ENCODE measurements around the gene WDFY4.

WDFY4 gene

GRCh38 chr10:48957361-48958151, 272.9 kb downstream of the WDFY4 start:
- H3K4me3 ChIP-seq (ENCODE audit: low read depth, low read length): no peak overlapping the region
- TF ChIP-seq, protein P1, sequence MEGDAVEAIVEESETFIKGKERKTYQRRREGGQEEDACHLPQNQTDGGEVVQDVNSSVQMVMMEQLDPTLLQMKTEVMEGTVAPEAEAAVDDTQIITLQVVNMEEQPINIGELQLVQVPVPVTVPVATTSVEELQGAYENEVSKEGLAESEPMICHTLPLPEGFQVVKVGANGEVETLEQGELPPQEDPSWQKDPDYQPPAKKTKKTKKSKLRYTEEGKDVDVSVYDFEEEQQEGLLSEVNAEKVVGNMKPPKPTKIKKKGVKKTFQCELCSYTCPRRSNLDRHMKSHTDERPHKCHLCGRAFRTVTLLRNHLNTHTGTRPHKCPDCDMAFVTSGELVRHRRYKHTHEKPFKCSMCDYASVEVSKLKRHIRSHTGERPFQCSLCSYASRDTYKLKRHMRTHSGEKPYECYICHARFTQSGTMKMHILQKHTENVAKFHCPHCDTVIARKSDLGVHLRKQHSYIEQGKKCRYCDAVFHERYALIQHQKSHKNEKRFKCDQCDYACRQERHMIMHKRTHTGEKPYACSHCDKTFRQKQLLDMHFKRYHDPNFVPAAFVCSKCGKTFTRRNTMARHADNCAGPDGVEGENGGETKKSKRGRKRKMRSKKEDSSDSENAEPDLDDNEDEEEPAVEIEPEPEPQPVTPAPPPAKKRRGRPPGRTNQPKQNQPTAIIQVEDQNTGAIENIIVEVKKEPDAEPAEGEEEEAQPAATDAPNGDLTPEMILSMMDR (IDR thresholded peaks at IDR 0.05; ENCODE audit: control insufficient read depth, extremely low read depth, insufficient read depth): no peak
- no peak for DNase-seq (ENCODE audit: low read depth)

DNA sequence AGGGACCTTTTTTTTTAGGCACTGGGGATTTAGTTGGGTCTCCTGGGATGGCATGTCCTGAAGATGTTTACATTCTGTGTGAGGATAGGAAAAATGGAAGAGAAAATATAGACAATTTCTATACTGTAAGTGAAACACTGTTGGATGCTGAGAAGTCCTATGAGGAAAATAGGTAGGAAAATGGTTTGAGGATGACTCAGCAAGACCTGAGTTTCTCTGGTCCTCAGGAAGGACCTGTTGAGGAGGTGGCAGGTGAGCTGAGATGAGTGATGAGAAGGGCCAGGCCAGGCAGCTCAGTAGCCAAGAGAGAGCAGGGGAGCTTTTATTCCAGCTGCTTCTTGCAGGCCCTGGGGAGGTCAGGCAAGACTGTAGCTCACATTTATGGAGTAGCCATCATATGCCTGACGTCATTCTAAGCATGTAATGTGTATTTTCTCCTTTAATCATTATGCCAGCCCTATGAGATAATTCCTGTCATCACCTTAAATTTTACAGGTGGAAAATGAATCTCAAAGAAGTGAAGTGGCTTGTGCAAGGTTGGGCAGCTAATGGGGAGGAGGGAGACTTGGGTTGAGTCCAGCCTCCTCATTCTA, 274.0 kb downstream of the WDFY4 start:
- H3K4me3 ChIP-seq (ENCODE audit: low read depth, low read length): no peak overlapping the region
- TF ChIP-seq, protein P1 (IDR thresholded peaks at IDR 0.05; ENCODE audit: control insufficient read depth, extremely low read depth, insufficient read depth): no peak
- no peak for DNase-seq (ENCODE audit: low read depth)

DNA sequence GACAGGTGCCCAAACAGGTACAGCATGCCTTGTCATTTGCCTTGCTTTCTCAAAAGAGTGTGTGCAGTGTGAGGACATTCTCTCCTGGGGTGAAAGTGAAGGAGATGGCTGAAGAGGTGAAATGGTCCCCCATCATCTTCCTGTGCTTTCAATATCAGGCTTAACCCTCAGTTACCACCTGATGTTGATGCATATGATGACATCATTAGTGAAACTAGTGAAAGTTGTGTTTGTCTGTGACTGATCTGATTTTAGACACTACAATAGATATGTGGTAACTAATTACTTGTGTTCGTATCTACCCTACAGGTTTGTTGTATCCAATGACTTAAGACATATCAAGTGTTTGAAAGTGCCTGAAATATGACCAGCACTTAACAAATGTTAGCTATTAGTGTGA, 279.4 kb downstream of the WDFY4 start:
- TF ChIP-seq, protein P1 (IDR thresholded peaks at IDR 0.05; ENCODE audit: control insufficient read depth, extremely low read depth, insufficient read depth): no peak
- no peak for DNase-seq (ENCODE audit: low read depth)
- H3K4me3 ChIP-seq (ENCODE audit: low read depth, low read length): no peak overlapping the region

DNA sequence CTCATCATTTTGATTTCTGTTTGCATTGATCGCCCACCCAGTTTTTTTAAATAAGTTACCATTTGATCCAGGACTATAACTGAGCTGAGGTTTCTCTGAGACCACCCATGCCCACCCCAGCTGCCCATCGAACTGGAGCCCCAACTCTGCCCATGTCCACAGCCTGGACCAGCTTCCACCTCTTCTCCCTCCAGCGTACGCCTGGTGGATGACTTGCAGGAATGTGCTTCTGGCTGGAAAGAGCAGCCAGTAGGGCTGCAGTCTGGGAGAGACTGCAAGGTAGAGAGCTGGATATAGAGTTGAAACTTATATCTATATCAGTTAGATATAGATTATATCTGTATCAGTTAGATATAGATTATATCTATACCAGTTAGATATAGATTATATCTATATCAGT, 280.8 kb downstream of the WDFY4 start:
- TF ChIP-seq, protein P1 (IDR thresholded peaks at IDR 0.05; ENCODE audit: control insufficient read depth, extremely low read depth, insufficient read depth): no peak
- no peak for DNase-seq (ENCODE audit: low read depth)

DNA sequence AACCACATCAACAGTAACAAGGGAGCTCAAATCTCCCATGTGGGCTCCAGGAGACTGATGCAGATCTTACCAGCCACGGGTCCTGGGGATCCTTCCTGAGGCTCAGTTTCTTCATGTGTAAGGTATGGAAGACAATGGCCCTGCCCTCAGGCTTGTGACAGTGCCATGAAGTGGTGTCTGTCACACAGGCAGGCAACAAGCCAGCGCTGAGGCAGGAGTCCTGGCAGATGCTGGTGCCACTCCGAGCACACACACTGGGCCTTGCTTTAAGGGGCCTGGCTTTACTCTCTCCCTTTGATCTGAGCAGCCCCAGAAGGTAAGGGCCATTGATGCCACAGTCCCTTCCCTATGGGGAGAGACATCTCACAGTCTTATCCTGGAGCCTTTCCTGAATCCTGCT, 283.4 kb downstream of the WDFY4 start:
- no peak for DNase-seq (ENCODE audit: low read depth)
- TF ChIP-seq, protein P1 (IDR thresholded peaks at IDR 0.05; ENCODE audit: control insufficient read depth, extremely low read depth, insufficient read depth): no peak
- H3K4me3 ChIP-seq (ENCODE audit: low read depth, low read length): no peak overlapping the region

More for the DNA sequence above, 280.8 kb downstream of the WDFY4 start:
- no peak overlapping the region for H3K4me3 ChIP-seq (ENCODE audit: low read depth, low read length)

DNA sequence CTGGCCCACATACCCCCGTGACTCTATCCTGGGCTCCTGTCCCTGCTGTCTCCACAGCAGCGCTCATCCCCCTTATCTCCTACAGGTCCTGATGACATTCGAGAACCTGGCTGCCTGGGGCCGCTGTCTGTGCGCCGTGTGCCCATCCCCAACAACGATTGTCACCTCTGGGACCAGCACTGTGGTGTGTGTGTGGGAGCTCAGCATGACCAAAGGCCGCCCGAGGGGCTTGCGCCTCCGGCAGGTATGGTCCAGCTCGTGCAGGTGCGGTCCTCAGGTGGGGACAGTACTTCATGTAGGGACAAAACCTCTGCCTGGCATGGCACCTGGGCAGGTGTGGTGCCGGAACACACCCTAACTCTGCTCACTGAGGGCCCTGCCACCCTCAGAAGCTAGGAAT, 285.4 kb downstream of the WDFY4 start:
- TF ChIP-seq, protein P1 (IDR thresholded peaks at IDR 0.05; ENCODE audit: control insufficient read depth, extremely low read depth, insufficient read depth): no peak
- no peak for DNase-seq (ENCODE audit: low read depth)

More for the DNA sequence above, 285.4 kb downstream of the WDFY4 start:
- no peak overlapping the region for H3K4me3 ChIP-seq (ENCODE audit: low read depth, low read length)

All from LNCaP clone FGC (cell line).